Stimulated activated CD8-positive, alpha-beta memory T cell treated with anti-CD3 and anti-CD28 coated beads, Interleukin-7, amount 100 ng/mL, for 24 hours (primary cell): Measurements from ENCODE around the gene RFLNA.
"Not testable (repeated sequence)": the region's sequence is repeated elsewhere in the genome, so short reads cannot be mapped to it uniquely, and the experiment has no call there.

Source experiments
- DNase-seq: peaks from one replicate; pipeline ENCODE4 v3.0.0-alpha.2; 2020; ENCODE audit warnings: low read depth

The RFLNA gene

GRCh38 chr12:124283326-124283725 is 11.6 kb upstream of the RFLNA start:
- no peak for DNase-seq

GRCh38 chr12:124284368-124284767 is 10.5 kb upstream of the RFLNA start:
- no peak for DNase-seq

- DNase-seq: no peak
Observed at GRCh38 chr12:124286414-124286813, 8.5 kb upstream of the RFLNA start.

- DNase-seq: no peak
Observed at GRCh38 chr12:124286971-124287370, 7.9 kb upstream of the RFLNA start.

GRCh38 chr12:124289634-124290600 is 5.0 kb upstream of the RFLNA start:
- DNase-seq: no peak

- no peak for DNase-seq
Observed at GRCh38 chr12:124292385-124292784, 2.5 kb upstream of the RFLNA start.

- DNase-seq: no peak
Observed at GRCh38 chr12:124293286-124294003, 1.4 kb upstream of the RFLNA start.

GRCh38 chr12:124295431-124296058 is 652 bp downstream of the RFLNA start:
- no peak for DNase-seq

GRCh38 chr12:124296295-124296915 is 1.5 kb downstream of the RFLNA start:
- DNase-seq: no peak

GRCh38 chr12:124296916-124297351 is 2.0 kb downstream of the RFLNA start:
- no peak for DNase-seq

GRCh38 chr12:124297389-124297788 is 2.5 kb downstream of the RFLNA start:
- DNase-seq: no peak

GRCh38 chr12:124297856-124298255 is 3.0 kb downstream of the RFLNA start:
- DNase-seq: no peak

- no peak for DNase-seq
Observed at GRCh38 chr12:124298685-124299410, 4.0 kb downstream of the RFLNA start.

- DNase-seq: no peak
Observed at GRCh38 chr12:124299628-124300388, 4.9 kb downstream of the RFLNA start.

- DNase-seq: not testable (repeated sequence)
Observed at GRCh38 chr12:124300657-124301056, 5.8 kb downstream of the RFLNA start.

GRCh38 chr12:124301084-124301654 is 6.3 kb downstream of the RFLNA start:
- no peak for DNase-seq

GRCh38 chr12:124302241-124302806 is 7.4 kb downstream of the RFLNA start:
- no peak for DNase-seq

GRCh38 chr12:124302807-124303578 is 8.1 kb downstream of the RFLNA start:
- no peak for DNase-seq
